ENCODE data around the gene GPRC5D.

Gene GPRC5D

GRCh38 chr12:12936983-12937491 is 14.9 kb downstream of the GPRC5D start:
- TF ChIP-seq GATA3 (IDR thresholded peaks at IDR 0.05; ENCODE audit: low read depth, low read length), result no peak
- TF ChIP-seq GATA2 (IDR thresholded peaks at IDR 0.05; ENCODE audit: low read depth, low read length), result no peak

DNA sequence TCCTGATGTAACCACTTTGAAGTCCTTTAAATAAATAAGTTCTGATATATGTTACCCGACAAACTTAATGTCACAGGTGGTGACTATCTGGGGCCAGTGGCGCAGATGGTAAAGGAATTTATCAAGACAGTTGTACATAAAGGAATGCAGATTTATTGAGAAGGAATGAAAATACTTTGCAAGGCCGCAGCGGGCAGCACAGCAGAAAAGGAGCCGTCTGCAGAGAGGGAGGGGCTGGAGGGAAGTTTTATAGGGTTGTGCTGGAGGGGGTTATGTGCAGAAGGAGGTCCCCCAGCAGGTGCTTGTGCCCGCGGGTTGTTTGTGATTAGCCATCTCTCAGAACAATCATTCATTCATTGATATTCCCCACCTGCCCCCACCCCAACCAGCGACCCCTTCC is 17.4 kb downstream of the GPRC5D start:
- TF ChIP-seq GATA2 (IDR thresholded peaks at IDR 0.05; ENCODE audit: low read depth, low read length), result no peak
- no peak for TF ChIP-seq GATA3 (IDR thresholded peaks at IDR 0.05; ENCODE audit: low read depth, low read length)

DNA sequence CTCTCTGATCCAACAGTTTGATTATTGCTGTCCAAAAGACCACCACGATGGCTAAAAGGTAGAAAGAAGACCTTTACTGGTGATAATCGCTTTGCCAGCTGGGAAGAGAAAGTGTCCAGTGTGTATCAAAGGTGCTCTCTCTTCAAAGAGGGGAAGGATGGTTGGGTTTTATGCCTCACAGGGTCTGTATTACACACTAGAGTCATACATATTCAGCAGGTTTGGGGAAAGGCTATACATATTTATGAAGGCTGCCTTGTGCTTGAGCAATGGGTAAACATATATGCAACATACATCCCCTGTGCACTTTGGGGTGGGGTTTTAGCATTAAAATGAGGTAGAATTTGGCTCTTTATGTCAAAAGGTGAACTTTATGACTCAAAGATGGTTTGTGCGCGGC is 18.2 kb downstream of the GPRC5D start:
- TF ChIP-seq GATA2 (IDR thresholded peaks at IDR 0.05; ENCODE audit: low read depth, low read length) (no peak), GATA3 (IDR thresholded peaks at IDR 0.05; ENCODE audit: low read depth, low read length) (no peak)

DNA sequence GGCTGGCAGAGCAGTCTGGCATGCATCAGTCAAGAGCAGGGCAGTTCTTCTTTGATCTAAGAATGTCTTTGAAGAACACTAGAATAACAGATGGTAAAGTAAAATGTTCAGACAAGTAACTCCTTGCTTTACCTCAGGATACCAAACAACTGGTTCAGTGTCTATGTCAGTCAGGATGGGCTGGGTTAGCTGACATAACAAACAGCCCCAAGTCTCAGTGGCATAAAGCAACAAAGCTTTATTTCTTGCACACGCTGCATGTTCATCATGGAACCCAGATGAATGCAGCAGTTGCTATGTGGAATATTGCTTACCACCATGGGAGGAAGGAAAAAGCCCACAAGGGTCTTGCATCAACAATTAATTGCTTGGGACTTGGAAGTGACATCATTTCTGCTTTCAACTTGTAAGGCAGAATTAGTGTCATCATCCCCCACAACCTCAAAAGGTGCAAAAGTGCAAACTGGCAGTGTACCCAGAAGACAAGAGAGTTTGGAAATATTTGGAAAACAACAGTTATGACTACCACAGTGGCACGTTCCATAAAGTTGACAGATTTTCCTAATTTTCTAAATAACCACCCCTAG is 21.2 kb downstream of the GPRC5D start:
- TF ChIP-seq GATA3 (IDR thresholded peaks at IDR 0.05; ENCODE audit: low read depth, low read length), result no peak
- no peak for TF ChIP-seq GATA2 (IDR thresholded peaks at IDR 0.05; ENCODE audit: low read depth, low read length)

DNA sequence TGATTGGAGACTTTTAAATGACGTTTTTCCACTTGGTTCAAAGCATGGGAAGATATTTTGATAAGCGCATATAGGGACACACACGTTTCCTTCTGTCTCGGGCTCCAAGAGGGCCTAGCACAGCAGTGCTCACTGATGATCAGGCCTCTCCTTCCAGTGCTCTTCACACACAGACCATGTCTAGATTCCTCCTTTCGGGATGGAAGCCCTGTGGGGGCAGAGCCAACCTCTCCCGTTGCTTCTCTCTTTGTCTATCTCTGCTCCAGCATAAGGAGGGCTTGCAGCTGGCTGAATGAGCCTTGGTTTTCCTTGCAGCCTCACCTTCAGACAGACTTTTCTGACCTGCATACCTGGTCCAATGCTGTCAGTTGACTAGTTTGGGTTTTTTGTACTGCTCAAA is 22.3 kb downstream of the GPRC5D start:
- TF ChIP-seq GATA2 (IDR thresholded peaks at IDR 0.05; ENCODE audit: low read depth, low read length), result no peak
- TF ChIP-seq GATA3 (IDR thresholded peaks at IDR 0.05; ENCODE audit: low read depth, low read length), result no peak

DNA sequence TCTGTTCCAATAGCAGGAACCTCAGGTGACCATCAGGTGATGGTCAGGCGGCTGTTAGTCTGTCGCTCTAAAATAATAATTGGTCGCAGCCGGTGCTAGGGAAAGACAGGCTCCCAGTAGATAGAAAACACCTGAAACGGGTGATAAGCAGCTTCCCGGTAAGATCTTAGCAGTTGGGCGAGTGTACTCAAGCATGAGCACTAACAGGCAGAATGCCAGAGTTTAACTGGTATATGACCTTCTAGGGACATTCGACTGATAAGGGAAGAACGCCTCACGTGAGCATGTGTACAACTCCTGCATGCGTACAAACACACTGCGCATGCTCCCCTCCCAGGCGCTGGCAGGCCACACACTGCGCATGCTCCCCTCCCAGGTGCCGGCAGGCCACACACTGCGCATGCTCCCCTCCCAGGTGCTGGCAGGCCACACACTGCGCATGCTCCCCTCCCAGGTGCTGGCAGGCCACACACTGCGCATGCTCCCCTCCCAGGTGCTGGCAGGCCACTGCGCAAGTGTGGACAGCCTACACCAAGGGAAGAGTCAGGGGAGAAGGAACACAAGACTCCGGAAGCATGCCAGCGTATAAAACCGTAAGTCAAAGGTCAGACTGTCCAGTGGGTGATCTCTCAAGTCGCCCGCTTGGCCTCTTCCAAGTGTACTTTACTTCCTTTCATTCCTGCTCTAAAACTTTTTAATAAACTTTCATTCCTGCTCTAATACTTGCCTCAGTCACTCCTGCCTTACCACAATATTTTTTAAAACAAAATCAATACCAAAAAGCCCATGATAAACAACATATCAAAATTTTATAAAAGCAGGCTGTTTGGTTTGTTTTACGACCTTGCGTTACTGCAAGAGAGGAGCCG is 24.5 kb downstream of the GPRC5D start:
- TF ChIP-seq GATA2 (IDR thresholded peaks at IDR 0.05; ENCODE audit: low read depth, low read length) (no peak), GATA3 (IDR thresholded peaks at IDR 0.05; ENCODE audit: low read depth, low read length) (no peak)

- TF ChIP-seq GATA2 (IDR thresholded peaks at IDR 0.05; ENCODE audit: low read depth, low read length), result no peak
- no peak for TF ChIP-seq GATA3 (IDR thresholded peaks at IDR 0.05; ENCODE audit: low read depth, low read length)
Observed at GRCh38 chr12:12926571-12927071, 25.3 kb downstream of the GPRC5D start.

- no peak for TF ChIP-seq GATA3 (IDR thresholded peaks at IDR 0.05; ENCODE audit: low read depth, low read length)
- TF ChIP-seq GATA2 (IDR thresholded peaks at IDR 0.05; ENCODE audit: low read depth, low read length), result no peak
Observed at GRCh38 chr12:12925388-12925787, 26.6 kb downstream of the GPRC5D start.

- TF ChIP-seq GATA3 (IDR thresholded peaks at IDR 0.05; ENCODE audit: low read depth, low read length) (no peak), GATA2 (IDR thresholded peaks at IDR 0.05; ENCODE audit: low read depth, low read length) (no peak)
Observed at GRCh38 chr12:12924169-12924568, 27.8 kb downstream of the GPRC5D start.

DNA sequence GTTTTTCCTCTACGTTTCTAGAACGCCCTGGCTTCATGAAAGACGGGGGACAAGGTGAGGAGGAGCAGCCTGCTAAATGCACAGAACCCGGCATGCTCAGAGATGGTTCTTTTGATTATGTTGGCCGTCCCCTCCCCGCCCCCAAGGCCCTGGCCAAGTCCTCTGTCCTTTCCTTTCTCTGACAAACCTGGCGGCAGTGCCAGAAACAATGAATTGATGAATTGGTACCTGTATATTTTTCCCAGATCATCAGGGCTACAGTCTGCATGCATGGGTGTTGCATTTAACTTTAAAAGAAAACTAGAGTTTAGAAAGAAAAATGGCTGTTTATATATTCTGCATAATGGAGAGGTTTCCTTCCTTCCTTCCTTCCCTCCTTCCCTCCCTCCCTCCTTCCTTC is 29.0 kb downstream of the GPRC5D start:
- TF ChIP-seq GATA3 (IDR thresholded peaks at IDR 0.05; ENCODE audit: low read depth, low read length) (no peak), GATA2 (IDR thresholded peaks at IDR 0.05; ENCODE audit: low read depth, low read length) (no peak)

- TF ChIP-seq GATA3 (IDR thresholded peaks at IDR 0.05; ENCODE audit: low read depth, low read length) (no peak), GATA2 (IDR thresholded peaks at IDR 0.05; ENCODE audit: low read depth, low read length) (no peak)
Observed at GRCh38 chr12:12922191-12922616, 29.8 kb downstream of the GPRC5D start.

- TF ChIP-seq GATA3 (IDR thresholded peaks at IDR 0.05; ENCODE audit: low read depth, low read length) (no peak), GATA2 (IDR thresholded peaks at IDR 0.05; ENCODE audit: low read depth, low read length) (no peak)
Observed at GRCh38 chr12:12919666-12920435, 32.1 kb downstream of the GPRC5D start.

DNA sequence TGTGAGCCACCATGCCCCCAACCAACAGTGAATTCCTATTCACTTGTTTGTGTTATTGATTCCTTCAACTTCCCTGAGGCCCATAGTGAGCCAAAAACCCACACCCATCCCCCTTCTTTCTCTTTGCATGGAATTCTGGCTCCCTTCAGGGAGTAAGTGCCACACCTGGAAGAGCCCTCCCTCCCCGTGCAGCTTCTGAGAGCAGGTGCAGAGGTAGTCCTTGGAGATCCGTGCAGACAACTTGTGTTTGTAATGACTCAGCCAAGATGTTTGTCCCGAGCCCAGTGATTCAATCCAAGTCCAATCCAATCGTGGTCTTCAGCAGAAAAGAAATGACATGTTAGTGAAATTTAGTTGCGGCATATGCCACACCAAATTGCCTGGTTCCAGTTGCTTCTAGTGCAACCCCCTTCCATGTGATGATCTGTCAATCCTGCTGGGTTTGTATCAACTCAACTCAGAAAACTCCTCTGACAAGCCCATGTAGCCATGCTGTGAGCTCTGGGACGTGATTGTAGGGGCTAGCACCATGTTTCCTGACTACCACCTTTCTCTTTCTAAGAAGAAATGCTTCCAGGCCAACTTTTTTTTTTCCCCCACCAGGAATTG is 33.1 kb downstream of the GPRC5D start:
- TF ChIP-seq GATA3 (IDR thresholded peaks at IDR 0.05; ENCODE audit: low read depth, low read length), result no peak
- no peak for TF ChIP-seq GATA2 (IDR thresholded peaks at IDR 0.05; ENCODE audit: low read depth, low read length)

- TF ChIP-seq GATA2 (IDR thresholded peaks at IDR 0.05; ENCODE audit: low read depth, low read length) (no peak), GATA3 (IDR thresholded peaks at IDR 0.05; ENCODE audit: low read depth, low read length) (no peak)
Observed at GRCh38 chr12:12917517-12917916, 34.5 kb downstream of the GPRC5D start.

Data from SH-SY5Y (cell line).